Stimulated activated CD8-positive, alpha-beta memory T cell treated with anti-CD3 and anti-CD28 coated beads, Interleukin-4, amount 100 ng/mL, for 48 hours (primary cell): Measurements from ENCODE around the gene ITCH.

ENCODE experiments used
- DNase-seq: peaks from one replicate; pipeline ENCODE4 v3.0.0-alpha.2; 2020

ITCH gene

GRCh38 chr20:34560141-34560523 lies 197.1 kb downstream of the ITCH start:
- no peak for DNase-seq

- no peak for DNase-seq
Observed at GRCh38 chr20:34560614-34561013, 197.5 kb downstream of the ITCH start.
